HG03135 (cell line): ENCODE data around the gene CFAP77.
"Not testable (repeated sequence)": the region's sequence is repeated elsewhere in the genome, so short reads cannot be mapped to it uniquely, and the experiment has no call there.

Experiments
- ATAC-seq: cut with Tn5 transposase; IDR thresholded peaks from one replicate; pipeline ENCODE4 v1.9.1; 2021; ENCODE audit warnings: mild to moderate bottlenecking, moderate library complexity; ENCODE audit not compliant: unreplicated experiment

Gene CFAP77

DNA sequence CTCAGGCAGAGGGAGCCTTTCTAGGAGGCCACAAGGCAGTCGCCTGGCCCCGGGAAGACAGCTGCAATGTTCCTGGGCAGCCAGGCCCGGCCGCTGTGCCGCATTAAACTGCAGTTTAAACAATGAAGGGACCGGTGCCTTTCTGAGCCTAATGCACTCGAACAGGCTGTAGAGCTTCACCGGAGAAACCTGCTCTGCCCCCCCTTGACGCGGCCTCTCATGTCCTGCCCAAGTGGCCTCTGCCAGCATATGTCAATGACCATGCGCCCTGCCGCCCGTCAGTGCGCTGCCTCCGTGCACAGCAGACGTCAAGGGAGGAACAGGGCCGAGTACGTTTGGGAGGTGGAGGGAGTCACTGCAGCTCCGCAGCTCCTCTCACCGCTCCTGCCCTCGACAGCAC is 133.9 kb downstream of the CFAP77 start:
- no peak for ATAC-seq

DNA sequence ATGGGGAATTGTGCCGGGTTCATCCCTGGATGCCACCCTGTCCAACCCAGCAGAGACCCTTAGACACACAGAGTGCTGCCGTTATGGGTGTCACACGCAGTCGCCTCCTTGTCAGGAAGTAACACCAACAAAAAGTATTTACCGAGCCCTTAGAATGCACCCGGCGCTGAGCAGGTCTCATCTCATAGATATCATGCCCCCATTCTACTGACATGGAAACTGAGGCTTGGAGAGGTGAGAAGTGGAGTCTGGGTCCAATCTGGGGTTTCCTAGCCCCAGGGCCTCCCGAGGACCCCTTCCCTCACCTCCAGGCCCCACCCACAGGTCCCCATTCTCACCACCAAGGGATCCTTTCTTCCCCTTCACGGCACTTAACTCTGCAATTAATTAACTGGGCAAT is 135.6 kb downstream of the CFAP77 start:
- ATAC-seq: no peak

DNA sequence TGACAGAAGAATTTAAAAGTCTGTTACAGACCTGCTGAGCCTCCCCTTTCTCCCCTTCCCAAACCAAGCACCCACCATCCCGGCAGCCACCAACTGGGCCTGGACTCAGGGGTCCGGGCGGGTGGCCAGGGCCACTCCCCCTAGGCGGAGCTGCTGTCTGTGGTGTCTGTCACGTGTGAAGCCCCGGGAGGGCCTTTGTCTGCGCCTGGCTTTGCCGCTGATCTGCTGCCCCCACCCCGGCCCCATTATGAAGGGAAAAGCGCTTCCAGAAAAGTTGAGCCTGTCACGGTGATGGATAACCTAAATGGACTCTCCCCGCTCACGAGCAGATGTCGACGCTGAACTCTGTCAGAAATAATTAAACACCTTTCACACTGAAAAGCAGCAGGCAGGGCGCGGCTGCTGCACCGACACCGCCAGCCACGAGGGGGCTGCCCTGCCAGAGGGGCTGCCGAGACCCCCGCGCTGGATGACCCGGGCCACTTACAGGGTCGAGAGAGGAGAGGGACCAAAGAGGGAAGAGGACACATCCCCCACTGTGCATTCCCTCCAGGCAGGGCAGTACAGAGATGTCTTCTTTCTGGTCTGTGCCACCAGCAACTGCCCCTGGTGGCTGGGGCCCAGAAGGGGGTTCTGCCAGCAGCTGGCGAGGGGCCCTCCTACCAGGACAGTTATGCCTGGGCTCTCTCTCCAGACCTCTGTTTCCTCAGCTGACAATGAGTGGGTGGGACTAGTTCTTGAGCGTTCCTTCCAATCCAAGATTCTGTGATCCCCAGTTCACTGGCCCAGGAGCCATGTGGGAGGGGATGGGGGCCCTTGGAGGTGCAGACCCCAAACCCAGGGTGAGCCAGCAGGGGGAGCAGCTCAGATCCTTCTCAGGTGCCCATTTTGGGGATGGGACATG is 136.4 kb downstream of the CFAP77 start:
- ATAC-seq: no peak

DNA sequence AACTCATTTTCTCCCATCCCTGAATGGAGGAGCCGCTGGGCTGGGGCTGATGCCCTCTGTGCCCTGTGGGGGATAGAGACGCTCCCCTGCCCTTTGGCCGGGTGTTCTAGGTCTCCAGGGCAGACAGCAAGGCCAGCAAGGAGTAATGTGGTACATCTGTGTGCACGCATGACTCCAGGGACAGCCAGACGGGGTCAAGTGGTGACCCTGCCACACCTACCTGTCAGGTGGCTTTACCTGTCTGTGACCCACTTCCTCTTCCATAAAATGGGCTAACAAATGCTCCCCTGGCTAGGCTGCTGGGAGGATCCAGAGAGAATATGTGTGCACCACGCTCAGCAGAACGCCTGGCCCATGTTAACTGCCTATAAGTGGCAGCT is 137.0 kb downstream of the CFAP77 start:
- ATAC-seq: no peak

DNA sequence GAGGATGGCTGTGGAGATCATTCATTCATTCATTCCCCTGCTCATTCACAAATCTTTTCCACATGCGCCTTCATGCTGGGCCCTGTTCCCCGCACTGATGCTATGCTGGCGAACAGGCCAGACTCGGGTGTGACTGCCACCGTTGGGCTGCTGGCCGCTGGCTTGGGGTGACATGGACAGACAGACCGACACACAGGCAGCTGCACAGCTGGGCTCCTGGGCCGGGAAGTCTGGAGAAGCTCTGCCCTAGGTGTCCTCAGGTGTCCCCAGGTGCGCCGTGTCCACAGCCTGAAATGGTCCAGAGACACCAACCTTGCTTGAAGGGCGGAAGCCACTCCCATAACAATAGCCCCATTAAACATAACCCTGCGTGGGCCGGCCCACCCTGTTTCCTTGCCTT is 137.4 kb downstream of the CFAP77 start:
- ATAC-seq: no peak

DNA sequence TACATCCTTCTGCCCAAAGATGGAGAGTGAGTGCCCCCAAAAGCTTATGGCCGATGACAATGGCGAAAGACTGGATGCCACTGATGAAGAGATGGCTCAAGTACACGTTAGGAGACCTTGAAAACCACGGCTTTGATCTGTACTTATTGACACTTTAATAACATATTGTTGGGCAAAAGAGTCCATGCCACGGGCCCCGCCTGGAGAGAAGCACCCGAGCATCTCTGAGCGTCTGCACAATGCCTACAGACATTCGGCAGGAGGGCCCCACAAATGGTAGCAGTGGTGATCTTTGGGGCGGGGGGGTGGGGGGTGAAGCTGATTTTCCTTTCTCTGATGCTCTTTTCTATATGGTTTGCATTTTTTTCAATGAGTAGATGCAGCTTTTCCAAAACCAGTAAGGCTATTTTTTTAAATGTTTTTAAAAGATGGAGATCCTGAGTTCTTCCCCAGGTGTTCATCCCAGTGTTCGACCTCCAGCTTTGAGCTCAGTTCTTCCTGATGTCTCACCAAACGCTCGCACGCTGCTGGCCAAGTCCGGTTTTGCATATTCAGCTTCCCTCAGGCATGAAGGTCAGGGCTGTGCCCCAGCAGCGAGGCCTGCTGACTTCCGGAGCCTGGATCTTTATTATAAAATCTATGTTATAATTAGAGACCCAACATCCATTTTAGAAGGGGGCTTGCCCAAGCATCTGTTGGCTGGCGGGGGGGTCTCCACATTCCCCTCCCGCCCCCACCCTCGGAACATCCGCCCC is 138.1 kb downstream of the CFAP77 start:
- no peak for ATAC-seq

DNA sequence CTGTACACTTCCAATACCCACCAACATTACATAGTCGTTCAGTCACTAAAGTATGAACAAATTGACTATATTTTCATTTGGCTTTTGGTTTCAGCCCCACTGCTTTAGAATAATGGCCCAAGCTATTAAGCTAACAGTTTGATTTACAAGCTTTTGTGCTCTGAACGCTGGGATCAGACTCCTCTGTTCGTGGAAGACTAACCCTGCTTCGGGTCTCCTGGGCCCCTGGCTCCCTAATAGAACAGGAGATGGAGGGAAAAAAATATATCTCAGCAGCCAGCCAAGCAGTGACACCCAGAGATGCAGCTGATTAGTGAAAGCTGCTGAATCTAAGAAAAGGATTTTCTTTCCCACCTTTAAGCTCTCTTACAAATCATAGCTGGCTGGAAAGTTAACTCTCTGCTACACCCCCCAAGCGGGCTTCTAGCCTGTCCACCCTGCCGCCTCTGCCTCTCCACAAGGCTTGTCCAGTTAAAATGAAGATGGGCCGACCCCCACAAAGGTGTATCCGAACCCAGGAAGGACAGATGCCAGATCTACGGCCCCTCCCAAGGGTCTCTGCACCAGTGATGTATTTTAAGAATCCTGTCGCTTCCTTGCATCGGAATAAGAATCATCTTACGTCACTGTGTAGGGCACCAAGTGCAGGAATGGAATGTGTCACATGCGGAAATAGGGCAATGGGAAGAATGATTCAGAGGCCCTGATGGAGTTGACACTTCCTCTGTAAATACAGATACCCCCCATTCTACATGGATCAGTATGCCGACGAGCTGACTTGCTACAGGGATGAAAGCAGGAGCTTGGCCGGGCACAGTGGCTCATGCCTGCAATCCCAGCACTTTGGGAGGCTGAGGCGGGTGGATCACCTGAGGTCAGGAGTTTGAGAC is 139.0 kb downstream of the CFAP77 start:
- no peak for ATAC-seq

DNA sequence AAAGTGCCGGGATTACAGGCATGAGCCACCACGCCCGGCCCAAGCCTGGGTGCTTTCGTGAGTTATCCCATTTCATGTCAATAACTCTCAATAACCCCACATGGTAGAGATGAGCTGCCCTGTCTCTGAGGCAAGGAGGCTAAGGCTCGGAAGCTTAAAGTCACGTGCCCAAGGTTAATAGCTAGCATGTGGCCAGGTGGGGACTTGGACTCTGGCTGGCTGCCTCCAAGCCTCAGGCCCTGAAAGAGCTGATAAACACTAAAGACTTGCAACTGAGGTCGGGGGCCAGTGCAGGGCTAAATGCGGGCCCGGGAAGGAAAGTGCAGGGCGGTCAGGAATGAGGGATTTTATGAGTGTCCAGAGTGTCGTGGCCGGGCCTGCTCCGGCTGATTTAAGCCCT is 141.5 kb downstream of the CFAP77 start:
- ATAC-seq: no peak

DNA sequence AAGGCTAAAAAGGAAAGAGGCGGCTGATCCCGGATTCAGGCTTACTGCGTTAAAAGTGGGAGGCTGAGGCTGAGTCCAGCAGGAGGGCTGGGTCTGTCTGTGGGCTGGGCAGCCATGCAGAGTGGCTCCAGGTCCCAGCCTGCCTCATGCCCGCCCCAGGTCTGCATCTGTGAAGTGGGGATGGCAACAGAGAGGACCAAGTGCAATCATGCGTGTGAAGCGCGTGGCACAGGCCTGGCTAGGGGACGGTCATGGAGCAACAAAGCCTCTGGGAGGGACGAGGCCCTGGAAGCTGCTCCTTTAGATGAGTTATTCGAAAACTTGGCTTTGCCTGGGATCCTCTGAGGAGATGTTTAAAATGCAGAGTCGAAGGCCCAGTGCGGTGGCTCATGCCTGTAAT is 142.0 kb downstream of the CFAP77 start:
- ATAC-seq: no peak

DNA sequence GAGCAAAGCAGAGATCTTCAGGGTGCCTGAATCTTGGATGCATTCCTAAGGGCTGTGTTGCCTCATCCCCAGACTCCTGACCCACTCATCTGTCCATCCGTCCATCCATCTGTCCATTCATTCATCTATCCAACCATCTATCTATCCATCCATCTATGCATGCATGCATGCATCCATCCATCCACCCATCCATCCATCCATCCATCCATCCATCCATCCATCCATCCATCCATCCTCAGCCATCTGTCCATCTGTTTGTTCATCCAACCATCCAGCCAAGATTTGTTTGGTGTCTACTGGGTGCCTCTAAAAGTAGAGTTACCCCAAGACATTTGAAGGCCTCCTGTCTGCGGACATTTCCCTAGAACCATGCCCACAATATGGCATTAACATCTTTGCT is 144.7 kb downstream of the CFAP77 start:
- no peak for ATAC-seq

DNA sequence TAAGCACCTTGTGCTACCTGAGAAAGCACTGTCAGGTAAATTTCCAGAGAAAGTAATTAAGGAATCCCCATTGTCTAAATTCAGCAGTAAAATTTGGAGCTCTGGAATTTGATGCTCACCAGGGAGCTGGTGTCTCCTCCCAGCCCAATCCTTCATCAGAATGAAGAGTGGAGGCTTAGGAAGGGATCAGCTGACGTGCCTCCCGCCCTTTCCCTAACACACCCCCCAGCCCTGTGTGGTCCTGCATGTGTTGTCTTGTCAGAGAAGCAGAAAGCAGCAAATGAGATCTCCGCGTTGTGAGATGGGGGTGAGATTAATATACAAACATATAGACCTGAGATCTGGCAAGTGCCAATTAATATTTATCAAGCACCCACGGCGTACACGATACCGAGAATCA is 145.5 kb downstream of the CFAP77 start:
- ATAC-seq: no peak

DNA sequence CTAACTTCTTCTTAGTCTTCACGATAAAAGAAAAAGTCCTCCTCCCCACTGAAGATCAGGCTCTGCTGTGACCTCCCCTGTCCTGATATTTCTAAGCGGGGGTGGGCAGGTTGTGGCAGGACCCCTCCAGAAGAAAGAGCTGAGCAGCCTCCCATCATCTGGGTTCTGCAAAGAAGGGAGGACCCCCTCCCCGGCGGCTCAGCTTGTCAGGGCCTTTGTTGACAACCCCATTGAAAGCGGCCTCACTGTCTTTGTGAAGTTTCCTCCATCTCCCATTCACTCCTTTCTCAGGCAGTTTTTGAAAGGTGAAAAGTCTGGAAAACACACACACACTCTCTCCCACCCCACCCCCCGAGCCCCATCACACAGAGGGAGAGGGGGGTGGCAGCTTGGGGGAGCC is 146.2 kb downstream of the CFAP77 start:
- no peak for ATAC-seq

DNA sequence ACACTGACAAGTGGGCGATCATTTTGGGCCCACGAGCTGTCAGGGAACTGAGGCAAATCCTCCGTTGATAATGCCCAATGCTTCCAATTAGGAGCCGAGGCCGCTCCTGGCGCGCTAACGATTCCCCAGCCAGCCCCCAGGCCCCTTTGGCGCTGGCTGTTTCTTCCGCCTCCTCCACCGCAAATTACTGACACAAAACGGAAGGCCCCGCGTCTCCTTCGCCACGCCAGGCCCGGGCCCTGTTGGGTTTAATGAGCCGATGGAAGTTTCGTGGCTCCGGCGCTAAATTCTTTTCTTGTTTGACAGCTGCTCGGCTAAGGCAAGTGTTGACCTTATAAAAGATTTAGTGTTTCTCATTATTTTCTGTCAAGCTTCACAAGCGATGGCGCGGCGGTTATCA is 146.7 kb downstream of the CFAP77 start:
- ATAC-seq: no peak

DNA sequence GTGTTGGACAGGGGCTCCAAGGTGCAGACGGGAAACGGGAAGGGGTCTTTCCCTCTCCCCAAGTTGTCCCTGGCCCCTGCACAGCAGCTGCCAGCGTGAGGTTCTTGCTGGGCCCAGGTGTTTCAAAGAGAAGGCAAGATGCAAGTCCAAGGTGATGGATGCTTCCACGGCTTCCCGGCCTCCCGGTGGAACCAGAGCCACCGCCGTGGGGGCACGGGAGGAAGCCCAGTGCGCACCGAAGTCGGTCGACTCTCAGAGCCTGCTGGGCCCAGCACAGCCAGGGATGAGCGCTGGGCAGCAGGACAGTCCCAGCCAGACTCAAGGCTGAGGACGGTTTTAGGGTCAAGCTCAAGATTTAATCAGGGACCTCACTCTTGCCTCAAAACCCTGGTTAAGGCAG is 147.1 kb downstream of the CFAP77 start:
- ATAC-seq: no peak

DNA sequence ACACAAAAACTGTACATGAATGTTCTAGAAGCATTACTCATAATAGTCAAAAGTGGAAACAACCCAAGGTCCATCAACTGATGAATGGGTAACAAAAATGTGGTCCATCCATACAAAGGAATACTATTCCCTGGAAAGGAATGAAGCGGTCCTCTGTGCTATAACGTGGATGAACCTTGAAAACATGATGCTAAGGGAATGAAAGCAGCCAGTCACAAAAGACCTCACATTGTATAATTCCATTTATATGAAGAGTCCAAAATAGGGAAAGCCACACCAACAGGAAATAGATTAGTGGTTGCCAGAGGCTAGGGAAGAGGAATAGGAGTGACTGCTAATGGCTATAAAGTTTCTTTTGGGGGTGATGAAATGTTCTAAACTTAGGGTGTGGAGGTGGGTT is 149.7 kb downstream of the CFAP77 start:
- ATAC-seq: no peak

DNA sequence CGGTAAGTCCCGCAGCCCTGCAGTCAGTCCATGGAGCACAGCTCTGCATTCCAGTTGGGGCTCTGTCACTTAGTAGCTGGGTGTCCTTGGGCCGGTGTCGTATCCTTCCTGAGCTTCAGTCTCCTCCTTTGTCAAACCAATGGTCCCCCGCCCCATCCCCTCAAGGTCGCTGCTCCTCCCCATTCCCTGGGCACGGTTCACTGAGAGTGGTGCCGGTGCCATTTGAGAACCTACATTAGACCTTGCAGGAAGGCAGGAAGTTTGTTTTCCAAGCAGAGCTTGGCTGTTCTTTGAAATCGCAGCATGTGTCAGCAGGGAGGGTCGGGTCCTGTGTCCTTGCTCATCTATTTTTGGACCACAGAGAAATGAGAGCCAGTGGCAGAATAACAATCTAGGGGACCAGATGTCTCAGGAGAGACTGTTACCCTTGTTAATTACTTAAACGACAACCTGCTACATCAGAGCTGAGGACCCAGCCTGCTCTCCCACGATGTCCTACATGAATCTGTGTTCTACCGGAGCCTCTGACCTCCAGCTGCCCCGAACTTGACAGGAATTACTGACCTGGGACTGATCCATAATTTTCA is 150.7 kb downstream of the CFAP77 start:
- ATAC-seq: no peak

DNA sequence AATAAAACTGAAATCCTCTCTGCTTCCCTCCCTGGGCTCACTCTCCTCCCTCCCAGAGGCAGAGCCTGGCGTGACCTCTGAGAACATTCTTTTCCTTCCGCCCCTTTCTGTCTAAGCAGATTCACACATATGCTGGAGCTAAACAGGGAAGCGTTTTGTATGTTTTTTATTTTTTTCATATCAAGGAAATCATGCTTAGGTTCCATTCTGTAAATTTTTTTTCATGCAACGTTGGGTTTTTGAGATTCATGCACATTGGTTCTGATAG is 152.2 kb downstream of the CFAP77 start:
- no peak for ATAC-seq

DNA sequence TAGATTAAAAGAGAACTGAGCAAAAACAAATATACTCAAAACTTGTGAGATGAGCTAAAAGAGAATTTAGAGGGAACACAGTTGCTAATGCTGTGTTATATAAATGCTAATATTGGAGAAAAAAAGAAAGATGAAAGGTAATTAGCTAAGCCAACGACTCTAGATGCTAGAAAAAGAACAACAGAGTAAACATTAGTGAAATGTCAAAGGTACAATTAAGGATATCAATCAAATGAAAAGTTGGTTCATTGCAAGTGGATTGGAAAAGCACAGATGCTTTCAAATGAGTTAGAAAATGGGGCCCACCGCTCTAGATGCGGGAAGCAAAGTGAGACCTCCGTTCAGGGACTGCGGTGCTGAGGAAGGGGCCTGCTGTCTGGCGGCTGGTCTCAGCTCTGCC is 154.5 kb downstream of the CFAP77 start:
- no peak for ATAC-seq

DNA sequence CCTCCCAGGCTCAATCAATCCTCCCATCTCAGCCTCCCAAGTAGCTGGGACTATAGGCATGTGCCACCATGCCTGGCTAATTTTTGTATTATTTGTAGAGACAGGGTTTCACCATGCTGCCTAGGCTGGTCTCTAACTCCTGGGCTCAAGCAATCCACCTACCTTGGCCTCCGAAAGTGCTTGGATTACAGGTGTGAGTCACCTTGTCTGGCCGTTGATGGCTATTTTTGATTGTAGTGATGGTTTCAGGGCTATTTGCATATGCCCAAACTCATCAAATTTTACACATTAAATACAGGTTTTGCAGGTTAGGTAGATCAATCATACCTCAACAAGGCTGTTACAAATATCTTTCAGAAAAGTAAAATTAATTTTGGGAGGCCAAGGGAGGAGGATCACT is 158.8 kb downstream of the CFAP77 start:
- ATAC-seq: not testable (repeated sequence)

DNA sequence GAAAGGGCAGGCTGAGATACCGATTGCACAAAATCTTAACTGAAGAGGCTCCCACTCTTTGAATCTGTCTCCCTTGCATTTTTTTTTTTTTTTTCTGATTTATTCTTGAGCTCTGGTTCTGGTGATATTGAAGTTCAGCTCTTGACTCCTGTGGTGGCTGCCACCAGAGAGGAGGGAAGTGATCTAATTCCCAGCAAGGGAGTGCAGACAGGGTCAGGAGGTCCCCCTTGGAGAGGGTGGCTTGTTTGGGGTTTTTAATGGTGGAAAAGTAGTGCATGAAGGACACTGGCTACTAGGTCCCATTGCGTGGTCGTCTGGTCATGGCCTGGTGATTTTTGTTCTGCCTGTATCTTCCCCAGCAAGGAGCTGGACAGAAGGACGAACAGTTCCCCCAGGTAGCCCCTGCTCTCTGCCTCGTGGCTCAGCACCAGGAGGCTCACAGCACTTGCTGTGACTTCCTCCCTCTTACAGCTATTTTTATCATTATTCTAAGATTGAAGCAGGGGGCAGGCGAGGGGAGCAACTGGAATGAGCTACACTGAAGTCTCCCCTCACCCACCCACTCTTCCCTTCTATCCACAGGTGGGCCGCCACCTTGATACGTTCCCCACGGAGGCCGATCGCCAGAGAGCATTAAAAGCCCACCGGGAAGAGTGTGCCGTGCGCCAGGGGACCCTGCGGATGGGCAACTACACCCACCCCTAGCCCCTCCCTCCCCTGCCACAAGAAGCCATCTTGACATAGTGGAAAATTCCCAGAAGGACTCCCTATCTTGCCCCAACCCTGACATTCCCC is 162.0 kb downstream of the CFAP77 start:
- no peak for ATAC-seq
